GM19351 (cell line): ENCODE data around the gene ADM.
A peak's percentile ranks its signal among the peaks of the same experiment; 100 is the strongest.

Experiments used
- ATAC-seq: cut with Tn5 transposase; IDR thresholded peaks from one replicate; pipeline ENCODE4 v1.9.1; 2021; ENCODE audit warnings: mild to moderate bottlenecking, moderate library complexity; ENCODE audit not compliant: unreplicated experiment

Gene ADM

DNA sequence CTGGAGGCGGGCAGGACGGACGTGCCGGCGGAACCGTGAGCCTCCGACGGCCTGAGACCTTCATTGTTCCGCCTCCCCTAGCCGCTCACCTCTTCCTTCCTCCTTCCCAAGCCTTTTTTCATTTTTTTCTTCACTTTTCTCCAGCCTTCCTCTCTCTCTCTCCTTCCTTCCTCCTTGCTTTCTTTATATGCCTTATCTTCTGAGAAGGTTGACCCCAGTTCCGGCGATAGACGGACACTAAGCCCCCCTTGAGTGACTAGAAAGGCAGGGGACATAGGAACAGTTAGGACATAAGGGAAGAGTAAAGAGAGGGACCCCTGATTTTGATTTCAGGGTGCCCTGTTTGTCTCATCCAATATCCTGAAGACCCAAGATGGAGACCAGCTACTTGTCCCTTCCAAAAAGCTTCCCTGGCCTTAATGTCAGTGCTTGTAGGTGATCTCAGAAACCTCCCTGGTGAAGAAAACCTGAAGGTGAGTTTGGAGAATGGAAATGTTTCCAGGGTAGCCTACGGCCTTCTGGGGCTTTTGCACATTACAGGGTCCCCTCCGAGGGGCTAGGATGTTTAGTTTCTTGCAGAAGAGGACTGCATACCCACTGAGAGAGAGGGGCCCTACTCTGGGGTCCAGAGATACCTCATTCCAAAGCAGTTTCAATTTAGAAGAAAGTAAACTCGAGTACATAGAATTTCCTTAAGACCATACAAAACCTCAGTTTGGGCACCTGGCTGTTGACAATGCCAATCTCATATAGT lies 3.5 kb downstream of the ADM start:
- ATAC-seq = no peak

DNA sequence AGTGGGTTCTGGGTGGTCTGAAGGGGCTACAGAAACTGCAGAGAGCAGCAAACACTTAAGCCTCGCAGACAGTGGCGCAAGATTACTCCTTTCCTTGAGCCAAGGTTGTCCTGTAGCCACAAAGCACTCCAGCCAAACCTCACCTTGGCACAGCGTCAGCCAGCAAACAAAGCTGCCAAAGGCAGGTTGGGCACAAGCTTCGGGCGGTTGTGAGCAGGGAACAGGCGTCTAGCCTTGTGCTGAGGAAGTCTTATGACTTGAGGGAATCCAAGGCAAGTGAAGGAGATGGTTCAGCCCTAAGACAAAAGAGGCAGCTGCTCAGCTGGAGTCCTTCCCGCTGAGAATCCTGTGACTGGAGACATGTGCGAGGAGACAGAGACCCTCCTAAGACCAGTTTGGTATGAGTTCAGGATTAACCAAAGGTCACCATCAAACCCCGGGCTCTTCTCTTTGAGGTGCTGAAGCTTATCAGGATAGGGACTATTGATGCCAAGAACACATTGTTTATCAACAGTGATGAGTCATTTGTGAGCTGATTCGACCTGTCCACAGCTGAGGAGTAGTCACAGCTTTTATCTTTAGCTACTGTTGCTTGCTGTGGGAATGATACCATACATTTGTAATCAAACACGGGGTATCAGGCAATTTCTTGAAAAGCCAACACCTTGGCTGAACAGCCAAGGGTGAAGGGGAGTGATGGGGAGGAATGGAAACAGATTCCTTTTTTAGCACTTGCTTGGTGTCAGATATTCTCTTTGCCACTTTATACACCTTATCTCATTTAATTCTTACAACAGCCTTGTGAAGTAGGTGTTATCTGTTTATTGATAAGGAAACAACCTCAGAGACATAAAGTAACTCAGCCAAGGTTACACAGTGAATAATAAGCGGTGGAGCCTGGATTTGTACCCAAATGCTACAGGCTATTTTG lies 4.6 kb downstream of the ADM start:
- no peak for ATAC-seq

DNA sequence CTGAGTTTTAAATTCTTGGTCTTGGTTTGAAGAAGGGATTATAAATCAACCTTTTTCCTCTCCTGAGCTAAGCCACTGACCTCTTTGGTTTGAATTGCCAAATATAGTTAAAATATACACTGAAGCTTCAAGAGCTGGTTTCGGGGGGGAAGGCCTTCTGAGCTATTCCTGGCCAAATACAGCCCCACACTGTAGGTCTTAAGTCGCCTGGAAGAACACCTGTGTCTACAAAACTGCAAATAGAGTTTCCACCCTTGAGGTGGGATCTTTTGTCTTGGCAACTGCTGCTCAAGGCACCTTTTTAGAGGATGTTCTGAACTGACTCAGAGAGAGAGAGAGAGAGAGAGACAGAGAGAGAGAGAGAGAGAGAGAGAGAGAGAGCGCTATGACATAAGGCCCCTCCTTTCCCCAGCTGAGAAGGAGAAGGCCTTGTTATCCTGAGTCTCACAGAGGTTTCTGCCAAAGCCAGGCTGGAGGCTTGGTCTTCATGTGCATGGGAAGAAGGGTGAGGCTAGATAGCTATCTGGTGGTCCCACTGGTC lies 5.5 kb downstream of the ADM start:
- ATAC-seq = peak; percentile 16

DNA sequence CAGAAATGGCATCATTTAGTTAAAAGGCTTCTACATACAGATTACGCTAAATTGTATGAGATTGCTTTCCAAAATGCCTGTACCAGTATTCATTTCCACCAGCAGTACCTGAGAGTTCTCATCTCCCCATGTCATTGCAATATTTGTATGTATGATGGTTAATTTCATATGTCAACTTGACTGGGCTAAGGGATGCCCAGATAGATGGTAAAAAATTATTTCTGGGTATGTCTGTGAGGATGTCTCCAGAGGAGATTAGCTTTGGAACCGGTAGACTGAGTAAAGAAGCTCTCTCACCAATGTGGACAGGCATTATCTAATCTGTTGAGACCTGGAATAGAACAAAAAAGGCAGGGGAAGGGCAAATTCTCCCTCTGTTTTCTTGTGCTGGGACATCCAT lies 6.9 kb downstream of the ADM start:
- ATAC-seq = no peak

DNA sequence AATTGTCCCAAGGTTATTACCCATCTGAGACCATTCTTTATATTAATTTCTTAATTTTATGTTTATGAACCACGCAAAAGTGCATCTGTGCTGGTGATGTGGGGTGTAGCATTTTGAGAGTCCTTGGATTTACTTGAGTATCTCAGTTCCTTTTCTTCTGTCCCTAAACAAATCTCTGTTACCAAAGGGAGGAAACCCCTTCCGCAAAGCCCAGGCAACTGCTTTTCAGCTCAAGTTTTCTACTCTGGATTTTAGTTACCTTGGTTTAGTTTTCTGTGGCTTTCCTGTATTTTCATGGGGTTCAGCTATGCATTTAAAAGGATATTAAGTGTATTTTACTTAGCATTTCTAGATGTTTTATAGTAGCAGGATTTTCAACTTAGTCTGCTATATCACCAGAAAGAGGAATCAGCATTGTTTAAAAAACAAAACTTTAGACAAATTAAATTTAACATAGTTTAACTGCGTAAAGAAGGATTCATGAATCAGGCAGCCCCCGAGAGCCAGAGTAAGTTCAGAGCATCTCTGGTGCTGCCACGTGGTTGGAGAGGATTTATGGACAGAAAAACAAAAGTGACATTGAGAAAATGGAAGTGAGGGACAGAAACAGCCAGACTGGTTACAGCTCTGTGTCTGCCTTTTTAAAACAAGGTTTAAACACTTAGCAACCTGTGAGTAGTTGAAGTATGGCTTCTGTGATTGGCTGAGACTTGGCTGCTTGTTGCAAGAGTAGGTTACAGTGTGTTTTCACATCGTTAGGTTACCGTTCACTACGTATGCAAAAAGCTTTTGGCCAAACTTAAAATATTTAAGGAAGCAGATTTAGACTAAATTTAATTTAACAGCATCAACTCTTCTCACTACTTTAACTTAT lies 9.6 kb downstream of the ADM start:
- ATAC-seq = peak; percentile 71

DNA sequence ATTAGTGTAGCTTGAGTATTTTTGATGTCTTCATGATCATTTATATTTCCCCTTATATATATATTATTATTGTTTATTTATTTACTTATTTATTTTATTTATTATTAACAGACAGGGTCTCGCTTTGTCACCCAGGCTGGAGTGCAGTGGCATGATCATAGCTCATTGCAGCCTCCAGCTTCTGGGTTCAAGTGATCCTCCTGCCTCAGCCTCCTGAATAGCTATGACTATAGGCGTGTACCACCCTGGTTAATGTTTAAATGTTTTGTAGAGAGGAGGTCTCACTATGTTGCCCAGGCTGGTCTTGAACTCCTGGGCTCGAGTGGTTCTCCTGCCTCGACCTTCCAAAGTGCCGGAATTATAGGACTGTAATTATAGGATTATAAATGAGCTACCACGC lies 10.2 kb downstream of the ADM start:
- no peak for ATAC-seq

DNA sequence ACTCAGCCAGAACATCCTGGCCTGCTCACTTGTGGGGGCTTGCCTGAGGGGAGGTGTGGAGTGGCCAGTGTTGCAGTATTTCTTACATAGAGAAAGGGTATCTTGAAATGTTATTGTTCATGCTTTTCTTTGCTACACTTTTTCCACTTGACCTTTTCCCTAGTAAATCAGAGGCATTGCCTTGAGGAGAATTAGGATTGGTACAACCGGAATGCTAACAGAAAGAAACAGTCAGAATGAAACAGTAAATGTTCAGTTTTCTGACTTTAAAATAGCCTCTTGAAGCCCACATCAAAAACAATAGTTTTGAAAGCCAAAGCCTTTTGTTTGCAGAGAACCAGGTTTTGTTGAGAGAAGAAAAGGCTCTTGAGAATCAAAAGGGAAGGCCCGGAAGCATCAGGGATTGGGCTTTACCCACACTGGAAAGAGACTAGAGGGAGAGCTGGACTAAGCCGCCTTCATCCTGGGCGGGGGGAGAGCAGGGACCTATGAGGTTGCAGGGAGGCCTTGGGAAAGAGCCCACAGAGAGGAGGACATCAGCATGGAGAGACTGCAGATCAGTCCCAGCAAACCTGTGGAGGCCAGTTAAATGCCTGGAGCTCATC lies 12.4 kb downstream of the ADM start:
- ATAC-seq = peak; percentile 22

DNA sequence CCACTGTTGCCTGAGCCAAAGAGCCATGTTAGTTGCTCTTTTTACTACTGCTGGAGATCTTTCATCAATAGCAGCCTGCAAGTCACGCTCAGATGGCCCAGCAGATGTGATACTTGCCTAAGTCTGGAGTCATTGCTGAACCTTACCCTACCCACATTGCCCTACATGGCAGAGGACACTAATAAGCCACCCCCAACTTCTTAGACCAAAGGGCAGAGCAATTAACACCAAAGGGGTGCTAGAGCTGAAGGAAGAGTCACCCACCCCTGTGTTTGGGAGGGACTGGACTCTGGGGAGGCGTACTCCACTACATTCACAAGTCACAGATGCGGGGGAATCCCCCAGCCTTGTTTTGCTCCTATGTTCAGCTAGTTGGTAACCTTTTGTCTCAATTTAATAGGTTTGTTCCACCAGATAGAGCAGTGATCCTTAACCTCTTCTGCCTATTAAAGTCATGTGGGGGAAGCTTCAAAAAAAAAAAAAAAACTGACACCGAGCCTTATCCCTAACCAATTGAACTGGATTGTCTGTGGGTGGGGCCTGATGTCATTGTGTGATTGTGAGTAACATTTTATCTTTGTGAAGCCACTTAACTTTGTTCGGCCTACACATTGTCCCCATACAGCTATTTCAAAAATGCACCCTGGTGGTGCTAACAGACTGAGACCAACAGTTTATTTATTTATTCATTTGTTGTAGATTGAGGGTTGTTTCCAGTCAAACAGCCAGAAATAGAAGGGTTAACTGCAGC lies 13.1 kb downstream of the ADM start:
- peak; percentile 52 for ATAC-seq

DNA sequence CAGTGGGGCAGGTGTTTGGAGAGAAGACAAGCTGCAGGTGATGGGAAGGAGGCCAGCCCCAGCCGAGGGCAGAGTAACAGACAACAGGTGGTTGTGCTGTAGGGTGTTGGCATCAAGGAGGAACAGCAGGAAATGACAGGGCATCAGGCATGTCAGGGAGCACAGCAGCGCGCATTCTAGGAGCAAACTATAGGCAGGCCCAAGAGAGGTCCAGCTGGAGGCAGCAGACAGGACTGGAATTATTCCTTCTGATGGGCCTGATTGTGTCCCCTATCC lies 13.6 kb downstream of the ADM start:
- no peak for ATAC-seq

DNA sequence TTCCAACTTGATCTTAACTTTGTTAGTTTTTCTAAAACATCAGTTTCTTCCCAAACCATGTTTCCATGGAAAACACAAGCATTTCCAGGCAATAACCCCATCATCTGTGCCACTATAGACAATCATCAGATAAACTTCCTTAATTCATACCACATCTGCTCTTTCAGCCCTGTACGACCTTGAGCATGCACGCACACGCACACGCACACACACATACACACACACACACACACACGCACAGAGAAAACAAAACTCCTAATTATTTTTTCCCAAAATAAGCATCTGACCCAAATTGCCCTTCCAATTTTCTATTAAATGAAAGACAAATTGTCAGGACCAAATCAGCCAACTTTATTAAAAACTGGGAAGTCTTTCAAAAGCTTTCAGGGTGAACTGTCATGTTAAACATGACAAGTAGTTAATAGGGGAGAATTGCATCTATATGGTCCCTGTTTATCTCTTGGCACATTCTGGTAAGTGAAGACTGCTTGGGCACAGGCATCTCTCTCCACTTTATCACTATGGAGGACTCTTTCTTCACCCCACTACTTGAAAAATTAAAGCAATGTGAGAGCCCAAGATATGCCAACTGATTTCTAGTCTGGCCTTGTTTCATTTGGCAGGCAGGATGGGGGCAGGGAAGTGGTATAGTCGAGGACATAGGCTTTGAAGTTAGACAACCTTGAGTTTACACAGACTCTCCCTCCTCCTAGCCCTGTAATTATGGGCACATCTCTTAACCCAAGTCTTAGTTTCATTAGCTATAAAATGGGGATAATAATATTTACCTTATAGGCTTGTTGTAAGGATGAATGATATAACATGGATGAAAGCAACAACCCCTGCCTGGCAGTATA lies 15.1 kb downstream of the ADM start:
- no peak for ATAC-seq

DNA sequence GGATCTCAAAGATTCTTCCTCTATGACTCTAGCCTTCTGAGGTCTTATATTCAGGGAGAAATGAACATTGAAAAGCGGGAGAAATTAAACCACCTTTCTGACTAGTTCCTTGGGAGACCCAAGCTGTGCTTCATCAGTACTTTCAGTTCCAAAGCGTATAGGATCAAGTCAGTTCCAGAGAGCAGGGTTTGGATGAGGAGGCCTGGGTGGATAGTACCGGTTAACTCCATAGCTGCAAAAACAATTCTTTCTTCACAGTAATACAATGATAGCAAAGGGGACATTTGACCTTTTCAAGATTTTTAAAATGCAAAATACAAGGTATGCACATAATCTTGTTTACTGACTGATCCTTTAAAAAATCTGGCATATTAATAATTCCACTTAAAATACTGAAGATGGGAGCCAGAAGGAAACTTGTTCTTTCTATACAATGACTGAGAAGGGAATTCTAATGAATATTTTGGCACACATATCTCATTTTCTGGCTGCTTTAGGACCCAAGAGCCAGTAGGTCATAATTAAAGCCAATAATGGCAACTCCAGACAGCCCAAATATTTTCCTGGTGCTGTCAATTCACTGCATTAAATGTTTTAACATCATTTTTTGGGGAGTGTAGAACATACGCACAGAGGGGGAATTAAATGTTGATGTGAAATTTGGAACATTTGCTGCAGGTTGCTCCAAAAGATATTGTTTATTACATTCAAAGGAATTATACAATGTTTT lies 16.0 kb downstream of the ADM start:
- ATAC-seq = no peak

DNA sequence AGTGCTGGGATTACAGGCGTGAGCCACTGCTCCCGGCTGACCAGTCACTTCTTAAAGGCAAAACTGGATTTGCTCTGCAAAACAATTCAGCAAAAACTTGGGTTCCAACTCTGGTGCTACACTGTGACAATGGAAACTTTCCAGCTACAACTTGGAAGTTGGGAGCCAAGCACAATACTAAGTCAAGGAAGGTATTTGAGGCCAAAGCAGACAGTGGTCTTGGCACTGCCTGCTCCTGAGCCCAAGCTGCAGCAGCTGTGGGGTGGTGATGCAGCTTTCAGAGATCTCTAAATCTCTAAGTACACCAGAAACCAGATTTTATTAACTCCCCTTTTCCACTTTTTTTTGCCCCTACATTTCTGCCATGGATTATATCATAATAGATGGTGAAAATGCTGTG lies 17.5 kb downstream of the ADM start:
- ATAC-seq = no peak

DNA sequence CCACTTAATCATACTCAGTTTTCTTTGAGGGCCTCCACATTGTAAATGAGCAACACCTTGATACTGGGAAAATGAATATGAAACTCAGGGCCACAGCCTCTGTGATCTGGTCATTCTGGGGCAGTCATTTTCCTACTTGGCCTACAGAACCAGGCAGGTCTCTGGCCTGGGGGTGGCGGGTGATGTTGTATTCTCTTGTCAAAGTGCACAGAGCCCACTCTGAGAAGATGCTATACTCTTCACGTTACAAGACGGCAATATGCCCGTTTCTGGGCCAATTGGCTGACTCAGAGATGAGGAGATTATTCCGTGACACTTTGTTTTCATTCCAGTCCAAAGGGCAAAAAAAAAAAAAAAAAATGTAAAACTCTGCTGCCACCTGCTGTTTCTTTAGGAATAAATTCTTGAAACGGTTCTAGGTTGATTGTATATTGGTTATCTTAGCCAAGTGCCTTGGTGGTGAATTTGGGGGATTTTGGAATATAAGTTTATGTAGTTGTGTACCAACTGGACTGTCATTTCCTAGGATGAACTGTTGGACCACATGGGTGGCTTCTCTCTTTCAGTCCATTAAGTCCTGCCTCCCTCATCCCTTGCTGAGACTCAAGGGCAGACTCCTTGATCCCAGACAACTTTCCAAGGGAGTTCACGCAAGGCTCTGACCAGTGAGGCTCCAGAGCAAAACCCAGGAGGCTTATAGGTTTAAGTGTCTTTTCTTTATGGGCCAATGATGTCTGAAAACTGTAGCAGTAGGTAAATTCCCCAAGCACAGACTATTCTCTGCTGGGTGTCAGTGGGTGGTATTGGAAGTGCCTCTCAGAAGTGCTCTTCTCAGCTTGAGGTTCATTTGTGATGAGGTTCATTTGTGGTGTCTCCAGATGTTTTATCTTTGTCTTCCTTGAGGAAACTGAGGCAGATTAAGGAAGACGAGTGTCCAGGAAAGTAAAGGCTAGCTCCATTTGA lies 18.2 kb downstream of the ADM start:
- ATAC-seq = no peak

DNA sequence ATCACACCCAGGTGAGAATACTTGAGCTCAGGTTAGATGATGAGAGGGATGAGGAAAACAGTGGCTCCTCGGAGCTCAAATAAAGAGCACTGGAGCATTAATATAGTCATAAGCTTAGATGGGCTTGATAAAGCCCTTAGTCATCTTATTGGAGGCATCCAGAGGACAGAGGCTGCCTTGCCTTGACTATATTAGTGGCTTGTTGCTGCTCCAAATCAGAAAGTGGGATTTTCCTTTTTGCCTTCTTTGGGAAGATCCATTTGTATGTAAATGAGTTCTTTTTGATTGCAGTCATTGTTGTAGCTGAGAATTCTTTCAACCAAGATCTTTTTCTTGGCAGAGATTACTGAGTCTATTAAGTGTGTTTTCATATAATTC lies 18.9 kb downstream of the ADM start:
- ATAC-seq = no peak

DNA sequence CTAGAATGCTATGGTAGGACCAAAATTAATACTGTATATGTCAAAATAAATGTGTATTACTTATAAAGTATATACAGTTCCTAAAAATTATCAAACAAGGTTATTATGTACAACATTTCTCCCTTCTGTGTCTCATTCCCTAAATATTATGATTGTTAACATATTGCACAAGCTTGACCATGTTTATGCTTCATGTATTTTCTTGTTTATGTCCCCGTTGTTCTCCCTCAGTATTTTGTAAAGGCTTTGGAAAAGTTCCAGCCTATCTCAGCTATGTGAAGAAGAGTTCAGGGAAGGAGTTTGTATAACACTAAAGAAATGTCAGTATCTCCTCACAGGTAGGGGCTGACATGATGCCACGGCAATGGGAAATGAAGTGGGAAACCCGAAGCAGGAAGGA lies 19.6 kb downstream of the ADM start:
- no peak for ATAC-seq

DNA sequence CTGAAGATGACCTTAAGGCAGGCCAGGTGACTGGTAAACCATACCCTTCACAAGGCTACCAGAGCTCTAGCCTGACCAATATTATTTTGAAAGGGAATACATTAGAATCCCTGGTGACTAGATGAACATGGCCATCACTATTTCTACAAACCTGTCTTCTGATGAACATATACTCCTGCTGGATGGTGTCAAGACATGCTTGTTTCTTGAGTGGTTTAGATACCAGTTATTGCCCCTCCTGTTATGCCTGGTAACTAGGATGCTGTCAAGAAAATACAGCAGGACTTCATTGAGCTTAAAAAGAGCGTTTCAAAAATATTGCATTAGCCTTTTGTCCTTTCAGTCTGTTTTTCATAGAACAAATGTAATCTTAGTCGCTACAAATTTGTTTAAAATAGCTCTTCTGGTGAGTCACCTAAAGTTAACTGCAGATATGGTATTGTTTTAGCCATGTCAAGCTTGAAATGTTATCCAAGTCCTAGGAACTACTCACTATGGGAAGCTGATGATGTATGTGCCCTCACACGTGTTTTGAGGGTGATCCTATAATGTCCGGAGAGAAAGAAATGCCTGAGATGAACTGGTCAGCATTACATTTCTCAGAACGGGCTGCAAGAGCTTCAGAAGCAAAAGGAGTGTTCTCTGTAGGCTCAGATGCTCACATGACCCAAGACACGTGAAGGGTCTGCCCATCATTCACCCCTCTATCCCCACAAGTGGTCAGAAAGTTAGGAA lies 20.6 kb downstream of the ADM start:
- ATAC-seq = no peak
